IMR-90 (cell line): Measurements from ENCODE around the gene SLC51A. TPM values are rescaled to one million over a fixed set of nuclear protein-coding genes. Genes with fewer than 3 reads are reported as not detected.

Experiments
- ATAC-seq: fragments of 200-7000 bp; cut with Tn5 transposase; 2 replicates; pipeline ENCODE4 v1.9.1; 2020; ENCODE audit warnings: low read depth, mild to moderate bottlenecking, moderate library complexity
- BruUV-seq: library from RNA; stranded (reverse); fragments of 400-500 nt; replicated peaks from 2 replicates; lab custom pipeline; 2021; lab: Mats Ljungman, UMichigan
- CTCF ChIA-PET: fragments of 300-600 bp; formaldehyde crosslinking; extraction: SDS; loops from one replicate; lab custom pipeline; 2021; ENCODE audit warnings: antibody characterized with exemption; lab: Yijun Ruan, JAX
- POLR2A ChIA-PET: fragments of 300-600 bp; sonication (Branson Sonifier 250); formaldehyde crosslinking; loops from one replicate; lab custom pipeline; 2022; ENCODE audit warnings: antibody characterized with exemption; ENCODE audit not compliant: unreplicated experiment; lab: Charles Lee
- DNase-seq: peaks from one replicate; pipeline ENCODE4 v3.0.0; 2013
- H2AFZ ChIP-seq: replicated peaks from 2 replicates; pipeline ENCODE3; 2013; ENCODE audit warnings: low read length, mild to moderate bottlenecking; ENCODE audit not compliant: poor library complexity
- H2AK5ac ChIP-seq: 2 replicates; pipeline ENCODE4 v1.6.1; 2013; ENCODE audit warnings: low read depth, low read length, inconsistent platforms
- H2AK9ac ChIP-seq: replicated peaks from 2 replicates; pipeline ENCODE3; 2013; ENCODE audit warnings: mild to moderate bottlenecking, low read depth, low read length, moderate library complexity; ENCODE audit not compliant: poor library complexity
- H2BK120ac ChIP-seq: 2 replicates; pipeline ENCODE4 v1.6.1; 2013; ENCODE audit warnings: low read depth, low read length, inconsistent platforms
- H2BK15ac ChIP-seq: 3 replicates; pipeline ENCODE4 v1.6.1; 2013; ENCODE audit warnings: low read depth, low read length, inconsistent platforms
- H2BK20ac ChIP-seq: 2 replicates; pipeline ENCODE4 v1.6.1; 2013; ENCODE audit warnings: low read depth, mild to moderate bottlenecking, inconsistent platforms, low read length, moderate library complexity
- H2BK5ac ChIP-seq: 2 replicates; pipeline ENCODE4 v1.6.1; 2013; ENCODE audit warnings: mild to moderate bottlenecking, low read depth, low read length, inconsistent platforms; ENCODE audit not compliant: poor library complexity, severe bottlenecking
- H3K14ac ChIP-seq: replicated peaks from 2 replicates; pipeline ENCODE4 v1.6.1; 2013; ENCODE audit warnings: low read depth, low read length, inconsistent platforms
- H3K18ac ChIP-seq: 2 replicates; pipeline ENCODE4 v1.6.1; 2013; ENCODE audit warnings: low read depth, low read length, control low read depth
- H3K23ac ChIP-seq: 2 replicates; pipeline ENCODE4 v1.6.1; 2013; ENCODE audit warnings: low read depth, low read length, inconsistent platforms
- H3K27ac ChIP-seq: 2 replicates; pipeline ENCODE4 v1.5.1; 2013; ENCODE audit warnings: mild to moderate bottlenecking, control low read depth, low read length; ENCODE audit not compliant: insufficient read depth
- H3K27me3 ChIP-seq: 2 replicates; pipeline ENCODE4 v1.6.1; 2013; ENCODE audit warnings: low read length; ENCODE audit not compliant: control insufficient read depth, insufficient read depth
- H3K36me3 ChIP-seq: 2 replicates; pipeline ENCODE4 v1.6.1; 2013; ENCODE audit warnings: low read length, mixed read lengths; ENCODE audit not compliant: control insufficient read depth, insufficient read depth
- H3K4ac ChIP-seq: 2 replicates; pipeline ENCODE4 v1.6.1; 2013; ENCODE audit warnings: low read depth, low read length, inconsistent platforms
- H3K4me1 ChIP-seq: 2 replicates; pipeline ENCODE4 v1.6.1; 2013; ENCODE audit warnings: low read length, mixed read lengths; ENCODE audit not compliant: control insufficient read depth, insufficient read depth
- H3K4me2 ChIP-seq: 2 replicates; pipeline ENCODE4 v1.6.1; 2013; ENCODE audit warnings: low read depth, mild to moderate bottlenecking, control low read depth, low read length, moderate library complexity
- H3K4me3 ChIP-seq: 2 replicates; pipeline ENCODE4 v1.5.1; 2013; ENCODE audit warnings: low read depth, mild to moderate bottlenecking, control low read depth, low read length, moderate library complexity; ENCODE audit not compliant: insufficient read depth
- H3K56ac ChIP-seq: 2 replicates; pipeline ENCODE4 v1.6.1; 2013; ENCODE audit warnings: low read length, inconsistent platforms; ENCODE audit not compliant: insufficient read depth; ENCODE audit errors: extremely low read depth
- H3K79me1 ChIP-seq, 2 experiments: 2 replicates each; pipeline ENCODE4 v1.6.1; 2013; ENCODE audit warnings: low read length in 2 of 2, inconsistent platforms in 1 of 2, low read depth in 1 of 2
- H3K9ac ChIP-seq: 2 replicates; pipeline ENCODE4 v1.6.1; 2013; ENCODE audit warnings: low read depth, low read length, control low read depth
- H3K9me1 ChIP-seq: 2 replicates; pipeline ENCODE4 v1.6.1; 2013; ENCODE audit warnings: low read length, inconsistent platforms; ENCODE audit not compliant: insufficient read depth
- H3K9me3 ChIP-seq: 2 replicates; pipeline ENCODE4 v1.6.1; 2013; ENCODE audit warnings: low read length; ENCODE audit not compliant: control insufficient read depth, insufficient read depth
- H4K20me1 ChIP-seq: 2 replicates; pipeline ENCODE4 v1.6.1; 2013; ENCODE audit warnings: low read length, inconsistent platforms; ENCODE audit not compliant: insufficient read depth
- H4K5ac ChIP-seq: 2 replicates; pipeline ENCODE4 v1.6.1; 2013; ENCODE audit warnings: mild to moderate bottlenecking, low read depth, low read length, control low read depth
- H4K8ac ChIP-seq, 2 experiments: 2 replicates each; pipeline ENCODE4 v1.6.1; 2013; ENCODE audit warnings: low read depth in 2 of 2, low read length in 2 of 2, control low read depth in 1 of 2, inconsistent platforms in 1 of 2
- H4K91ac ChIP-seq: 2 replicates; pipeline ENCODE4 v1.6.1; 2013; ENCODE audit warnings: low read depth, low read length, inconsistent platforms; ENCODE audit not compliant: insufficient read depth
- BHLHE40 ChIP-seq: fragments of 150-350 bp; IDR thresholded peaks from 2 replicates; pipeline ENCODE4 v1.6.1; 2016; ENCODE audit warnings: mild to moderate bottlenecking, low read depth, low read length
- CEBPB ChIP-seq: IDR thresholded peaks from 2 replicates; pipeline ENCODE4 v1.6.1; 2012; ENCODE audit warnings: low read depth, low read length, improper control_type of control experiment
- CTCF ChIP-seq: conservative IDR thresholded peaks from 2 replicates; pipeline ENCODE4 v1.5.1; 2012; ENCODE audit warnings: mild to moderate bottlenecking, low read depth, low read length, improper control_type of control experiment
- MAFK ChIP-seq: IDR thresholded peaks from 2 replicates; pipeline ENCODE4 v1.6.1; 2012; ENCODE audit warnings: low read depth, low read length, improper control_type of control experiment
- NFE2L2 ChIP-seq: fragments of 150-350 bp; IDR thresholded peaks from 2 replicates; pipeline ENCODE4 v1.6.1; 2016; ENCODE audit warnings: low read depth, mild to moderate bottlenecking, low read length
- RAD21 ChIP-seq: IDR thresholded peaks from 2 replicates; pipeline ENCODE4 v1.6.1; 2012; ENCODE audit warnings: low read length, improper control_type of control experiment
- RFX5 ChIP-seq: IDR thresholded peaks from 2 replicates; pipeline ENCODE4 v1.8.0; 2012; ENCODE audit warnings: low read depth, mild to moderate bottlenecking, low read length, moderate library complexity
- SMC3 ChIP-seq: fragments of 150-350 bp; IDR thresholded peaks from 2 replicates; pipeline ENCODE4 v1.6.1; 2016; ENCODE audit warnings: low read depth, mild to moderate bottlenecking, antibody characterized with exemption, low read length, moderate library complexity
- WGBS, 2 experiments: methylation state at CpG; one replicate each; pipeline versions ENCODE4 v1.1.5 to v1.1.7; 2013; ENCODE audit warnings: missing lambda C conversion rate in 2 of 2; ENCODE audit not compliant: insufficient read length in 1 of 2; ENCODE audit errors: extremely low coverage in 2 of 2; 5-methylcytosine and 5-hydroxymethylcytosine counted together
- dilution Hi-C: fragments of 300-500 bp; cut with HindIII; formaldehyde crosslinking; loops from one replicate; pipeline ENCODE4 v1.14.3; 2018; ENCODE audit warnings: low sequenced_read_pairs; ENCODE audit not compliant: unreplicated experiment
- in situ Hi-C: fragments of 300-500 bp; cut with MboI; formaldehyde crosslinking; loops from 3 replicates; pipeline ENCODE4 v1.14.3; 2019; ENCODE audit warnings: low sequenced_read_pairs, inconsistent platforms, mixed read lengths
- intact Hi-C: fragments of 100-400 bp; cut with micrococcal nuclease; formaldehyde crosslinking; loops from 2 replicates; pipeline ENCODE4 v1.10.0; 2022
- polyA plus RNA-seq, 3 experiments: library from polyadenylated mRNA; depleted of rRNA; stranded (reverse); fragments of >200 nt; gene quantifications; 2 replicates each; pipeline ENCODE4 v1.2.3, GENCODE V29; 2012; ENCODE audit warnings: low replicate concordance in 1 of 3
- total RNA-seq: library from RNA; depleted of rRNA; stranded (reverse); fragments of >200 nt; gene quantifications from 2 replicates; pipeline ENCODE4 v1.2.3, GENCODE V29; 2012
- TF ChIP-seq, protein P1 (sequence below): fragments of 150-350 bp; IDR thresholded peaks from 2 replicates; pipeline ENCODE4 v1.6.1; 2016; ENCODE audit warnings: low read depth, mild to moderate bottlenecking, low read length, moderate library complexity, borderline replicate concordance

The SLC51A gene
- total and polyA plus RNA-seq, 2 of the 4 experiments (the other 2 are of a cell fraction), result not detected

DNA sequence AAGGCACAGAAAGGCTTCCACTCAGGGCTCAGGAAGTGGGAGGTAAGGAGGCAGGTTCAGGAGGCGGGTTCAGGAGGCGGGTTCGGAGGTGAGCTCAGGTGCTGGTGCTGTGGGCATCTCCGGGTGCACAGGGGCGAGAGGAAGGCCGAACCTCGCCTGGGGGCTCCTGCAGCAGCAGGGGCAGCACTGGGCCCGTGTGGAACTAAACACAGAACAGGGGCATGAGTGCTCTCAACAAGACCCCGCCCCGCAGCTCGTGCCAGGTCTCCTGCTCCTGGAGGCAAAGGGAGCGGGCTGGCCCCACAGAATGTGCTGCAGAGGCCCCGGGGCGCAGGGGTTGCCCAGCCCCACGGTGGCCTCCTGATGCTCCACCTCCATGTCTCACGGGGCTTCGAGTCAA, 18.8 kb upstream of the SLC51A start:
- Histone ChIP-seq H3K4me2 (no peak overlapping the region), H3K56ac (no peak overlapping the region), H2BK15ac (no peak overlapping the region), H2BK5ac (no peak overlapping the region), H4K91ac (no peak overlapping the region), H2AK5ac (no peak overlapping the region), H2BK20ac (no peak overlapping the region), H3K27me3 (no peaks in the 10 kb centered on the region), H3K79me1 (no peaks in the 10 kb centered on the region), H4K5ac (no peak overlapping the region), H3K36me3 (no peaks in the 10 kb centered on the region), H2BK120ac (no peak overlapping the region), H4K8ac (no peak overlapping the region), H2AFZ (no peak overlapping the region), H3K4me1 (no peaks in the 10 kb centered on the region), H2AK9ac (peak overlapping the region; percentile 42), H3K9me3 (no peaks in the 10 kb centered on the region), H3K4me3 (no peak overlapping the region), H3K27ac (no peak overlapping the region), H3K18ac (no peak overlapping the region), H3K14ac (no peak overlapping the region), H3K23ac (no peak overlapping the region), H3K9ac (no peak overlapping the region), H4K20me1 (no peaks in the 10 kb centered on the region), H3K9me1 (no peaks in the 10 kb centered on the region), H3K4ac (no peak overlapping the region)
- WGBS, 2 experiments, result 84% methylated on average over 10 of the region's 17 CpGs; no CpG with 5 or more reads in 1 of the 2 experiments
- in situ Hi-C loops (no loop called here), dilution Hi-C loops (loop anchor here (25.0 kb wide), 1 partner anchor 135 kb away; no protein-coding TSS in a partner anchor), intact Hi-C loops (loop anchor here (5.0 kb wide), 1 partner anchor 345 kb away; no protein-coding TSS in a partner anchor)
- BruUV-seq, result no TSS peak
- CTCF ChIA-PET, result interaction anchor here (0.8 to 1.5 kb wide), 2 partner anchors 41 to 125 kb away, joined by 3 to 4 read pairs; no protein-coding TSS in a partner anchor
- no peak for TF ChIP-seq CTCF
- no peak for TF ChIP-seq BHLHE40
- no peak for TF ChIP-seq NFE2L2
- no peak for TF ChIP-seq RFX5
- TF ChIP-seq, protein P1, sequence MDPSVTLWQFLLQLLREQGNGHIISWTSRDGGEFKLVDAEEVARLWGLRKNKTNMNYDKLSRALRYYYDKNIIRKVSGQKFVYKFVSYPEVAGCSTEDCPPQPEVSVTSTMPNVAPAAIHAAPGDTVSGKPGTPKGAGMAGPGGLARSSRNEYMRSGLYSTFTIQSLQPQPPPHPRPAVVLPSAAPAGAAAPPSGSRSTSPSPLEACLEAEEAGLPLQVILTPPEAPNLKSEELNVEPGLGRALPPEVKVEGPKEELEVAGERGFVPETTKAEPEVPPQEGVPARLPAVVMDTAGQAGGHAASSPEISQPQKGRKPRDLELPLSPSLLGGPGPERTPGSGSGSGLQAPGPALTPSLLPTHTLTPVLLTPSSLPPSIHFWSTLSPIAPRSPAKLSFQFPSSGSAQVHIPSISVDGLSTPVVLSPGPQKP, result no peak
- TF ChIP-seq SMC3, result no peak
- no peak for TF ChIP-seq MAFK
- TF ChIP-seq RAD21, result no peak
- TF ChIP-seq CEBPB, result no peak
- DNase-seq (no peak), ATAC-seq (no peak)
- POLR2A ChIA-PET, result no interaction called here
